ENCODE data around the gene ZBTB24.

GRCh38 chr6:109491207-109491938 lies 8.4 kb upstream of the ZBTB24 start:
- TF ChIP-seq POLR2A (IDR thresholded peaks at IDR 0.05) (no peak), CTCF (IDR thresholded peaks at IDR 0.05) (no peak)
